Raji (cell line): ENCODE results near the gene PPM1D.

ENCODE experiments used
- POLR2A ChIP-seq: IDR thresholded peaks from 2 replicates; pipeline ENCODE4 v1.6.1; 2011; ENCODE audit warnings: low read depth, low read length, control low read depth; ENCODE audit not compliant: insufficient read depth

Gene PPM1D

DNA sequence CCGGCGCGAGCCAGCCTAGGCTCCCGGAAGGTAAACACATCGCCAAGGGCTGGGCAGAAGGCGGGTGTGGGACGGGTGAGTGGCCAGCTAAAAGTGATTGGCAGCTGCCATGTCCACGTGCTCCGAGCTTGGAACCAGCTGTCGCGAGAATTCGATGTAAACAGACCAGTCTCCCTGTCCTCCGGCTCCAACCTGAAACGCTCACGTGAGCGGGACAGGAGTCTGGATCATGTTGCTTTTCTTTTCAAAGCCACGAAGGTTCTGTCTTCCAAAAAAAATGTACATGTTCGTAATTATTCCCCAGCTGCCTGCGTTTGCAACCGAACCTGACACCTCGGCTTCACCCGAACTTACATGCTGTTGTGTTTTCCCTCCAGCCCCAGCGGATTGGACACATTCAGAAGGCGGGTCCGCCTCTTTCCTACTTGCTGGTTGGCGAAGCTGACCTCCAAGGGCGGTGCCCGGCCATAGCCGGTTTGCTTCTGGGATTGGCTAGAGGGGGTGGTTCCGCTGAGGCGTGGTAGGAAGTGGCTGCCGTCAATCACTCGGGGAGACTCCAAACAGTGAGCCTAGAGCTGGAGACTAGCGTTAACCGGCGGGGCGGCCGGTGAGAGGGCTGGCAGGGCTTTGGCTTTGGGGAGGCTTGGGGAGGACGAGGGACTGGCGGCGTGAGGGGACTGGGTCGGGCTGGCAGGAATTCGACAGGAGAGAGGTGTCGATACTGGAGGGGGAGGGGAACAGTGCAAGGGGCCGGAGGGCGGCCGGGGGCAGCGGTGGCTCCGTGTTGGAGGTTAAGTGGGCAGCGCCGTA lies 77.5 kb downstream of the PPM1D start, which contains the start of gene BCAS3:
TSS of gene BCAS3 (plus strand) at position 544 of the 810 bp plus-strand sequence.
- TF ChIP-seq POLR2A = peak; percentile 66

DNA sequence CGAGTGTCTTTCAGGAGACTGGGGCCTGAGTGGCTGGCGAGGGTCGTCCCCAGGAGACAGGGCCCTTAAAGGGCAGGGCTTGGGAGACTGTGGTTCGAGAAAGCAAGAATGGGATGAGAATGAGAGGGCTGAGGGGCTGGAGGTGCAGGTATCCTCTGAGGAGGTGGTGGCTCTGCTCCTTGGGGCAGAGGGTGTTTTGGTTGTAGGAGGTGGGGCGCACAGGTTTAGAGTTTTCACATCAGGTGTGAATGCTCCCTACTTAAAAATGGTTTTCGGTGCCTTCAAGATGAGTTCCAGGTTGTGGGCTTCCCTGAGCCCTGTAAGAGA lies 78.1 kb downstream of the PPM1D start:
- no peak for TF ChIP-seq POLR2A

DNA sequence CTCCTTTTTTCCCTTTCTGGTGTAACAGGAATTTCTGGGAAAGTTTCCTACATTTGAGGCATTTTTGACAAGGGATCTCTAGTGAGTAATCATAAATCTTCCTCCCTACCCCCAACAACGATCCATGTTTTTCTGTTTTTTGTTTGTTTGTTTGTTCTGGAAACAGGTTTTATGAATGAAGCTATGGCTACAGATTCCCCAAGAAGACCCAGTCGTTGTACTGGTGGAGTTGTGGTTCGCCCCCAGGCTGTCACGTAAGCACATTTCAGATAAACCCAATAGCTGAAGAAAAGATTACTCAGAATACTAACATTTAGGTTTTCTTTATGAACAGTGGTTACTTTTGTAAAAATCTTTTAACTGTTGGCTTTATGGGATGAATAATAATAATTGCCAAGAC lies 79.3 kb downstream of the PPM1D start:
- TF ChIP-seq POLR2A = no peak

DNA sequence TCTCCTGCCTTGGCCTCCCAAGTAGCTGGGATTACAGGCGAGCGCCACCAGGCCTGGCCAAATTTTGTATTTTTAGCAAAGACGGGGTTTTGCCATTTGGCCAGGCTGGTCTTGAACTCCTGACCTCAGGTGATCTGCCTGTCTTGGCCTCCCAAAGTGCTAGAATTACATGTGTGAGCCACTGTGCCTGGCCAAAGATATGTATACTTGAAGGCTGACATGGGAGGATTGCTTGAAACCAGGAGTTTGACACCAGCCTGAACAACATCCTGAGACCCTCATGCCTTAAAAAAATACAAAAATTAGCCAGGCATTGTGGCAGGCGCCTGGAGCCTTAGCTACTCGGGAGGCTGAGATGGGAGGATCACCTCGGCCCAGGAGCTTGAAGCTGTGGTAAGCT lies 80.8 kb downstream of the PPM1D start:
- TF ChIP-seq POLR2A = no peak

DNA sequence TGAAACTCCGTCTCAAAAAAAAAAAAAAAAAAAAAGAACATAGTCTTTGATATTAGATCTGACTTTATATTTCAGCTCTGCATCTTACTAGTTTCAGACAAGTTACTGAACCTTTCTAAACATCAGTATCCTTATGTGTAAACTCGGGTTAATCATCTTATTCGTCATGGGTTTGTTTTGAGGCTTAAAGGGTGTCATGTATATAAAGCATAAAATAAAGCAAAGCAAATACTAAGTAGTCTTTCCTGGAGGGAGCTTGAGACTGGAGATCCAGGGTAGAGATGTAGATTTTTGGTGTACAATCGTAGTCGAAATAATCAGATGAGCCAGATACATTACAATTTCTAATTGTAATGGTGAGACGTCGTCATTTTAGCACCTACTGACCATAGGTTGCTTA lies 85.4 kb downstream of the PPM1D start:
- TF ChIP-seq POLR2A = no peak

DNA sequence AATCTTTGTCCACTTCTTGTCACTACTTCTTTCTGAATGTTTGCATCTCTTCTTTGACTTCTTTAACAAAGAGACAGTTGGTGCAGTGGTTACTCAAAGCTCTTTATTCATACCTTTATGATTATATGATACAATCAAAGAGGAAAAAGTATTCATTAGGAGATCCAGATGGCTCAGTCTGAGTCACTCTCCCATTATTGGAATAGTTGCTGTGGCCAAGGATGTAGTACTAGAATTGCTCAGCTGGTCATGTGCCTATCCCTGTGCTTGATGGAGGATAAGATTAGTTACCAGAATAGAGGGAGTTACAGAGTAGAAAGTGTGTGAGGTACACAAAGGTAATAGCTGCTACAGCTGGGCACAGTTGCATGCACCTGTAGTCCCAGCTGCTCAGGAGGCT lies 96.0 kb downstream of the PPM1D start:
- TF ChIP-seq POLR2A = no peak

DNA sequence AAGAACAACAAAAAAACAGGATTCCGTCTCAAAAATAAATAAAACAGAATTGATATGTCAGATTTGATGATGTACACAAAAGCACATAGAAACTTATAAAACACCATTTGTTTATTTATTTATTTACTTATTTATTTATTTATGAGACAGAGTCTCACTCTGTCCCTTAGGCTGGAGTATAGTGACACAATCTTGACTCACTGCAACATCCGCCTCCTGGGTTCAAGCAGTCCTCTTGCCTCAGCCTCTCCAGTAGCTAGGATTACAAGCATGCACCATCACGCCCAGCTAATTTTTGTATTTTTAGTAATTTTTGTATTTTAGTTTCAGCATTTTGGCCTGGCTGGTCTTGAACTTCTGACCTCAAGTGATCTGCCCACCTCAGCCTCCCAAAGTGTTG lies 99.1 kb downstream of the PPM1D start:
- no peak for TF ChIP-seq POLR2A

DNA sequence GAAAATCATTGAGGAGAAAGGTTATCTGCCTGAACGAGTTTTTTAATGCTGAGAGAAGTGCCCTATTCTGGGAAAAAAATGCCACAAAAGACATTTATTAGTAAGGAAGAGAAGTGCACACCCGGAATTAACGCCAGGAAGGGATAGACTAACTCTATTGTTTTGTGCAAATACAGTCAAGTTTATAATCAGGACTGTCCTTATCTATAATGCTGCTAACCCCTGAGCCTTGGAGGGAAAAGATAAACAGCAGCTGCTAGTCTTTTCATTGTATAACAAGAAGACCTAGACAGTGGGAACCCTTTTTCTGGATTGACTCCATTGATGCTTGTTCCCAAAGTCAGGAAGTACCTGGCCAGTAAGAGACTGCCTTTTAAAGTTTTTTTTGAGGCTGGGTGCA lies 104.2 kb downstream of the PPM1D start:
- no peak for TF ChIP-seq POLR2A

DNA sequence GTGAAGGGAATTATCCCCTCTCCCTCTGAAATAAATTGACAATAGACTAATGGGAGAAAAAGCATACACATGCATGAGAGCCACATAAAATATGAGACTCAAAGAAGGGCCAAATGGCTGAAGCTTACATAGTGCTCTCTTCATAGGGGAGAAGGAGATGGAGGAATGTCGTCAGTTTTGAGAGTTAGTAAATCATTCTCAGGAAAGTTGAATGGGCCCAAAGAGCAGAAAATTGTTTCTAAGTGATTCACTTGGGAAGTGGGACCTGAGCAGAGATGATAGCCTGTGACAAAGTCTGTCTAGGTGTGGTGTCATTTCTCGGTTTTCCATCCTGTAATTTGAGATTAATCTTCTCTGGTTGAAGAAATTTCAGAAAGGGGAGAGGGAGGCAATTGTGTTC lies 112.7 kb downstream of the PPM1D start:
- no peak for TF ChIP-seq POLR2A

DNA sequence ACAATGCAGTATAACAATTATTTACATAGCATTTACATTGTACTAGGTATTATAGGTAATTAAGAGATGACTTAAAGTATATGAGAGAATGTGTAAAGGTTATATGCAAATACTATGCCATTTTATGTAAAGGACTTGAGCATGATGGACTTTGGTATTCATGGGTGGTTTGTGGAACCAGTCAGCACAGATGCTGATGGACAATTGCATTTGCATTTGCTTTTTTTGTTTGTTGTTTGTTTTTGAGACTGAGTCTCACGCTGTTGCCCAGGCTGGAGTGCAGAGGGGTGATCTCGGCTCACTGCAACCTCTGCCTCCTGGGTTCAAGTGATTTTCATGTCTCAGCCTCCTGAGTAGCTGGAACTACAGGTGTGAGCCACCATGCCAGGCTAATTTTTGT lies 113.6 kb downstream of the PPM1D start:
- no peak for TF ChIP-seq POLR2A
